Measurements from ENCODE around the gene UST. TPM values are rescaled to one million over a fixed set of nuclear protein-coding genes. Genes with fewer than 3 reads are reported as not detected.

Gene UST
- total and polyA plus RNA-seq, 9 of the 15 experiments (the other 6 are each of a cell fraction or from before 2014, with no cell fraction given) = 0.04 to 0.10 TPM; not detected in 7

- Histone ChIP-seq H3K27ac (ENCODE audit: extremely low read depth, low read depth, low read length) (no peak overlapping the region), H3K36me3 (ENCODE audit: control insufficient read depth, insufficient read depth, low read length) (no peaks in the 10 kb centered on the region), H3K4me1 (replicated peaks in 1 of 2; ENCODE audit: control insufficient read depth in 2 of 2, insufficient read depth in 2 of 2, low read length in 2 of 2) (no peaks in the 10 kb centered on the region), H4K20me1 (replicated peaks; ENCODE audit: control insufficient read depth, insufficient read depth, low read length) (no peaks in the 10 kb centered on the region), H3K27me3 (ENCODE audit: control insufficient read depth in 2 of 2, insufficient read depth in 2 of 2, low read length in 2 of 2) (peaks cover 16 to 22% of the 10 kb centered on the region in 2 experiments; a peak in 3 of 5 replicates), H2AFZ (ENCODE audit: low read depth, low read length) (no peak overlapping the region), H3K9me1 (ENCODE audit: control insufficient read depth, insufficient read depth, low read length) (no peaks in the 10 kb centered on the region), H3K9ac (ENCODE audit: insufficient read depth in 1 of 2, low read depth in 2 of 2, low read length in 2 of 2) (no peak overlapping the region), H3K4me2 (ENCODE audit: insufficient read depth, low read length) (no peak overlapping the region), H3K4me3 (no peak overlapping the region), H3K9me3 (replicated peaks; ENCODE audit: control insufficient read depth, insufficient read depth, low read depth, low read length) (no peaks in the 10 kb centered on the region), H3K79me2 (ENCODE audit: control insufficient read depth, insufficient read depth, low read length) (no peaks in the 10 kb centered on the region)
- ATAC-seq (no peak), DNase-seq (ENCODE audit: extremely low read depth in 1 of 4, low spot score in 3 of 4) (no peak), FAIRE-seq (no peak)
- 0% methylated on average over 1 of the region's 1 CpG for WGBS (ENCODE audit: insufficient coverage, low coverage, missing lambda C conversion rate)
- ChIA-PET CTCF (ENCODE audit: low intra/inter-chr PET ratio) (no interaction called here), POLR2A (no interaction called here)
- in situ Hi-C loops (cut with MboI) = no loop called here
- intact Hi-C loops (cut with micrococcal nuclease) = no loop called here
- no TSS peak for BruUV-seq (replicated peaks)
- TF ChIP-seq ARHGAP35 (IDR thresholded peaks at IDR 0.05; ENCODE audit: partially characterized antibody) (no peak), PBX2 (CRISPR knock-in tag; IDR thresholded peaks at IDR 0.05; ENCODE audit: low read depth) (no peak), PBX2 (tag; conservative IDR thresholded peaks at IDR 0.05; ENCODE audit: low read depth) (no peak), ZNF12 (CRISPR knock-in tag; IDR thresholded peaks at IDR 0.05) (no peak), ZNF592 (IDR thresholded peaks at IDR 0.05) (no peak), RBM17 (IDR thresholded peaks at IDR 0.05; ENCODE audit: borderline replicate concordance, low read depth, low read length) (no peak), STAT5B (CRISPR knock-in tag; IDR thresholded peaks at IDR 0.05) (no peak), ZNF584 (CRISPR knock-in tag; IDR thresholded peaks at IDR 0.05; ENCODE audit: low read depth) (no peak), ZNF764 (CRISPR knock-in tag; IDR thresholded peaks at IDR 0.05; ENCODE audit: low read depth) (no peak), TEAD1 (CRISPR knock-in tag; IDR thresholded peaks at IDR 0.05) (no peak), EP400 (IDR thresholded peaks at IDR 0.05) (no peak), ZBTB1 (CRISPR knock-in tag; IDR thresholded peaks at IDR 0.05; ENCODE audit: borderline replicate concordance, low read depth) (no peak), BCLAF1 (IDR thresholded peaks at IDR 0.05; ENCODE audit: borderline replicate concordance in 1 of 2, control insufficient read depth in 1 of 2, low read depth in 2 of 2, low read length in 1 of 2) (no peak)
These were observed 15.4 kb downstream of the UST start for GRCh38 chr6:148762231-148762630.
